ENCODE data around the gene CHI3L2.

Gene CHI3L2

DNA sequence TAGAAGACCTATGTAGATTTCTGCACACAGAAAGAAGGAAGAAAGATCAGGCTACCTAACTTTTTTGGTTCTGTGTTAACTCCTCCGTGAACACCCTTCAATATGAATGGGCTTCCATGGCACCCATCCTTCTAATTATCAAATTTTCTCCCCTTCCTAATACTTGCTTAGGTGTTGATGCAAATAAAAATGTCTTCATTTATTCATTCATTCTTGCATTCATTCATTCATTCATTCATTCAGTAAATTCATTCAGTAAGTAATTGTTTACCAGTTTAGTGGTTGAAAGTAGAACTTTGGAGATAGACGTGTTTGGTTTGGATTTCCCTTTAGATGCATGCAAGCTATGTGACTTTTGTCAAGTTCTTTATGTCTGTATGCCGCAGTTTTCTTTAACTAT, 4.6 kb downstream of the CHI3L2 start:
- H3K27me3 ChIP-seq = peaks cover 0 to 3% of the 10 kb centered on the region in 2 donors
- TF ChIP-seq, protein P1, sequence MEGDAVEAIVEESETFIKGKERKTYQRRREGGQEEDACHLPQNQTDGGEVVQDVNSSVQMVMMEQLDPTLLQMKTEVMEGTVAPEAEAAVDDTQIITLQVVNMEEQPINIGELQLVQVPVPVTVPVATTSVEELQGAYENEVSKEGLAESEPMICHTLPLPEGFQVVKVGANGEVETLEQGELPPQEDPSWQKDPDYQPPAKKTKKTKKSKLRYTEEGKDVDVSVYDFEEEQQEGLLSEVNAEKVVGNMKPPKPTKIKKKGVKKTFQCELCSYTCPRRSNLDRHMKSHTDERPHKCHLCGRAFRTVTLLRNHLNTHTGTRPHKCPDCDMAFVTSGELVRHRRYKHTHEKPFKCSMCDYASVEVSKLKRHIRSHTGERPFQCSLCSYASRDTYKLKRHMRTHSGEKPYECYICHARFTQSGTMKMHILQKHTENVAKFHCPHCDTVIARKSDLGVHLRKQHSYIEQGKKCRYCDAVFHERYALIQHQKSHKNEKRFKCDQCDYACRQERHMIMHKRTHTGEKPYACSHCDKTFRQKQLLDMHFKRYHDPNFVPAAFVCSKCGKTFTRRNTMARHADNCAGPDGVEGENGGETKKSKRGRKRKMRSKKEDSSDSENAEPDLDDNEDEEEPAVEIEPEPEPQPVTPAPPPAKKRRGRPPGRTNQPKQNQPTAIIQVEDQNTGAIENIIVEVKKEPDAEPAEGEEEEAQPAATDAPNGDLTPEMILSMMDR (IDR thresholded peaks at IDR 0.05) = no peak
- DNase-seq = no peak
- H3K4me1 ChIP-seq = peaks cover 0 to 20% (median 17%) of the 10 kb centered on the region in 4 donors
- intact Hi-C loops (cut with DNase I; ENCODE audit: low total_unique reads) = no loop called here
- no peak overlapping the region for H3K4me3 ChIP-seq
- H3K27ac ChIP-seq = no peak overlapping the region
- no peaks in the 10 kb centered on the region for H3K9me3 ChIP-seq
- no peaks in the 10 kb centered on the region for H3K36me3 ChIP-seq

DNA sequence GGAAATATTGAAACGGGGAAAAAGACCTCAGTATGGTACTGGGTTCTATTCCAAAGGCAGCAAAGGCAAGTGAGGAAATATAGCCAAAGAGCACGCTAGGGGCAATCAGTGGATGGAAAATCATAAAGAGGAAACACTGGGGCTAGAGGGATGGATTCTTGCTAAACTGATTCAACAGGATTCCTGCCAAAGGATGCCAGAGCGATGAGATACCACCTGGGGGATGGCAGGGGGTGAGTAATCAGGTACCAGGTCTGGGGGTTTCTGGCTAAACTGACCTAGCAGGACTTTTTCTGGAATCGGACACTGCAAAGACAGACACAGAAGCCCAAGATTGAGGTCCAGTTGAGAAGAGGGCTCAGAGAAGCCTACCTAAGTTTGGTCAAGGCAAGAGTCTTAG, 6.7 kb downstream of the CHI3L2 start:
- H3K9me3 ChIP-seq = no peaks in the 10 kb centered on the region
- TF ChIP-seq, protein P1 (IDR thresholded peaks at IDR 0.05) = no peak
- intact Hi-C loops (cut with DNase I; ENCODE audit: low total_unique reads) = no loop called here
- peaks cover 0 to 3% of the 10 kb centered on the region in 2 donors for H3K27me3 ChIP-seq
- no peak for DNase-seq
- no peak overlapping the region for H3K4me3 ChIP-seq
- H3K36me3 ChIP-seq = no peaks in the 10 kb centered on the region
- H3K4me1 ChIP-seq = no peaks in the 10 kb centered on the region
- H3K27ac ChIP-seq = no peak overlapping the region

DNA sequence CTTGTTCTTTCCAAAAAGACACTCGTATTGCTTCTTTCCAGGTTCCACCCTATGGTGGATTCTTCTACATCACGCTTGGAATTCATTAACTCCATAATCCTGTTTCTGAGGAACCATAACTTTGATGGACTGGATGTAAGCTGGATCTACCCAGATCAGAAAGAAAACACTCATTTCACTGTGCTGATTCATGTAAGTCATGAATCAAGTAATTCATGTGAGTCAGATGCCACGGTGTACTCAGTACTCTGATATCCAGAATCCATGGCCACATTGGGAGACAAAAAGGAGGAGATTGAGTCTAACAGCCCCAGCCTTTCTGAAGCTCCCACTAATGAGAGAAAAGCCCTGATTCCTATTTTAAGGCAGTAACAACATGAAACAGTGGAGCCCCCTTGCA, 7.4 kb downstream of the CHI3L2 start:
- Histone ChIP-seq H3K4me3 (no peak overlapping the region), H3K4me1 (no peaks in the 10 kb centered on the region), H3K27me3 (peaks cover 0 to 3% of the 10 kb centered on the region in 2 donors), H3K27ac (no peak overlapping the region), H3K9me3 (no peaks in the 10 kb centered on the region), H3K36me3 (no peaks in the 10 kb centered on the region)
- DNase-seq = no peak
- intact Hi-C loops (cut with DNase I; ENCODE audit: low total_unique reads) = no loop called here
- TF ChIP-seq, protein P1 (IDR thresholded peaks at IDR 0.05) = no peak

DNA sequence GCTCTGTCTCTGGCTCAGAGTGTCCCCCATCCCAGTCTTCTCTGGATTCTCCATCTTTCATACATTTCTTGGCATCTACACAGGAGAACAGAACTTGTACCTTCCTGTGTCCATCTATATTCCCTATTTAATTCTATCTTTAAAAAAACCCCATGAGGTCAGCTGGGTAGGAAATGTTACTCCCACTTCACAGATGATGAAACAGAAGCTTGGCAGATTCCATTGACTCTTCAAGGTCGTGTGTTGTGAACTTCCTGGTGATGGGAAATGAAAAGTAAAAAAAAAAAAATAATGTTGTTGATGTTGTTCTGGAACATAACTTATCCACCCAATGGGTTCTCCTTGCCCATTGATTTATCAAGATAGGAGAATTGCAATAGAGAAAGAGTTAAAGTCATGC, 8.9 kb downstream of the CHI3L2 start:
- no peak overlapping the region for H3K4me3 ChIP-seq
- no peaks in the 10 kb centered on the region for H3K9me3 ChIP-seq
- intact Hi-C loops (cut with DNase I; ENCODE audit: low total_unique reads) = no loop called here
- H3K27ac ChIP-seq = no peak overlapping the region
- TF ChIP-seq, protein P1 (IDR thresholded peaks at IDR 0.05) = no peak
- DNase-seq = no peak
- no peaks in the 10 kb centered on the region for H3K4me1 ChIP-seq
- no peaks in the 10 kb centered on the region for H3K36me3 ChIP-seq
- peaks cover 0 to 3% of the 10 kb centered on the region in 2 donors for H3K27me3 ChIP-seq

DNA sequence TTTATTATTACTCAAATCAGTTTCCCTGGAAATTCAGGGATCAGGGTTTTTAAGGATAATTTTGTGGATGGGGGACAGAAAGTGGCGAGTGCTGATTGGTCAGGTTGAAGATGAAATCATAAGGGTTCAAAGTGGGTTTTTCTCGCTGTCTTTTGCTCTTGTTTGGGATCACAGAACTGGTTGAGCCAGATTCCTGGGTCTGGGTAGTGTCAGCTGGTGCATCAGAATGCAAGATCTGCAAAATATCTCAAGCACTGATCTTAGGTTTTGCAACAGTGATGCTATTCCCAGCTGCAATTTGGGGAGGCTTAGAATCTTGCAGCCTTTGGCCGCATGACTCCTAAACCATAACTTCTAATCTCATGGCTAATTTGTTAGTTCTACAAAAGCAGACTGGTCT, 9.3 kb downstream of the CHI3L2 start:
- no peak overlapping the region for H3K27ac ChIP-seq
- intact Hi-C loops (cut with DNase I; ENCODE audit: low total_unique reads) = no loop called here
- no peaks in the 10 kb centered on the region for H3K9me3 ChIP-seq
- no peaks in the 10 kb centered on the region for H3K4me1 ChIP-seq
- TF ChIP-seq, protein P1 (IDR thresholded peaks at IDR 0.05) = no peak
- no peak for DNase-seq
- H3K4me3 ChIP-seq = no peak overlapping the region
- H3K36me3 ChIP-seq = no peaks in the 10 kb centered on the region
- peaks cover 0 to 3% of the 10 kb centered on the region in 2 donors for H3K27me3 ChIP-seq

All from tibial artery (tissue), 4 donors.